Mononuclear cell (primary cell): Measurements from ENCODE around the gene ARL3. TPM values are rescaled to one million over a fixed set of nuclear protein-coding genes. Genes with fewer than 3 reads are reported as not detected.
"Not testable (repeated sequence)": the region's sequence is repeated elsewhere in the genome, so short reads cannot be mapped to it uniquely, and the experiment has no call there.

ENCODE experiments used
- H3K27me3 ChIP-seq: 2 replicates; pipeline ENCODE4 v1.6.0; 2011; ENCODE audit warnings: low read length, control low read depth; ENCODE audit not compliant: insufficient read depth
- H3K4me1 ChIP-seq: 2 replicates; pipeline ENCODE4 v1.5.1; 2011; ENCODE audit warnings: mild to moderate bottlenecking, low read length, control low read depth; ENCODE audit not compliant: insufficient read depth
- H3K4me3 ChIP-seq: 2 replicates; pipeline ENCODE4 v1.5.1; 2011; ENCODE audit warnings: mild to moderate bottlenecking, low read length, moderate library complexity
- H3K9me3 ChIP-seq: 2 replicates; pipeline ENCODE4 v1.5.1; 2011; ENCODE audit warnings: low read depth, mild to moderate bottlenecking, control low read depth, low read length
- total RNA-seq: library from RNA; depleted of rRNA; stranded (reverse); fragments of >200 nt; gene quantifications from one replicate; pipeline ENCODE4 v1.2.3, GENCODE V29; 2012

Gene ARL3
- total RNA-seq, 1 donor = 0.84 TPM

GRCh38 chr10:102675011-102675665 lies 39.1 kb downstream of the ARL3 start:
- Histone ChIP-seq H3K4me1 (peaks cover 74% of the 10 kb centered on the region), H3K9me3 (no peaks in the 10 kb centered on the region), H3K4me3 (no peak overlapping the region)

GRCh38 chr10:102674566-102674965 lies 39.6 kb downstream of the ARL3 start:
- Histone ChIP-seq H3K4me1 (peaks cover 76% of the 10 kb centered on the region), H3K4me3 (peak overlapping the region; percentile 13)

More at GRCh38 chr10:102675011-102675665, 39.1 kb downstream of the ARL3 start:
- no peaks in the 10 kb centered on the region for H3K27me3 ChIP-seq

GRCh38 chr10:102673819-102674511 lies 40.2 kb downstream of the ARL3 start:
- Histone ChIP-seq H3K9me3 (no peaks in the 10 kb centered on the region), H3K4me3 (peak overlapping the region; percentile 13), H3K4me1 (peaks cover 75% of the 10 kb centered on the region), H3K27me3 (no peaks in the 10 kb centered on the region)

More at GRCh38 chr10:102674566-102674965, 39.6 kb downstream of the ARL3 start:
- Histone ChIP-seq H3K27me3 (no peaks in the 10 kb centered on the region), H3K9me3 (no peaks in the 10 kb centered on the region)

GRCh38 chr10:102673236-102673818 lies 40.9 kb downstream of the ARL3 start:
- Histone ChIP-seq H3K4me3 (no peak overlapping the region), H3K4me1 (peaks cover 69% of the 10 kb centered on the region)

GRCh38 chr10:102670871-102671434 lies 43.2 kb downstream of the ARL3 start:
- Histone ChIP-seq H3K9me3 (no peaks in the 10 kb centered on the region), H3K4me1 (peaks cover 49% of the 10 kb centered on the region), H3K4me3 (no peak overlapping the region), H3K27me3 (no peaks in the 10 kb centered on the region)

More at GRCh38 chr10:102673236-102673818, 40.9 kb downstream of the ARL3 start:
- no peaks in the 10 kb centered on the region for H3K27me3 ChIP-seq
- H3K9me3 ChIP-seq = no peaks in the 10 kb centered on the region

- Histone ChIP-seq H3K4me3 (no peak overlapping the region), H3K4me1 (peaks cover 41% of the 10 kb centered on the region)
Observed at GRCh38 chr10:102670065-102670670, 44.0 kb downstream of the ARL3 start.

GRCh38 chr10:102669206-102670064 lies 44.8 kb downstream of the ARL3 start:
- Histone ChIP-seq H3K4me1 (peaks cover 34% of the 10 kb centered on the region), H3K9me3 (no peaks in the 10 kb centered on the region), H3K4me3 (no peak overlapping the region), H3K27me3 (no peaks in the 10 kb centered on the region)

More at GRCh38 chr10:102670065-102670670, 44.0 kb downstream of the ARL3 start:
- Histone ChIP-seq H3K27me3 (no peaks in the 10 kb centered on the region), H3K9me3 (no peaks in the 10 kb centered on the region)

- Histone ChIP-seq H3K9me3 (no peaks in the 10 kb centered on the region), H3K27me3 (no peaks in the 10 kb centered on the region), H3K4me1 (peaks cover 25% of the 10 kb centered on the region), H3K4me3 (no peak overlapping the region)
Observed at GRCh38 chr10:102668326-102669107, 45.7 kb downstream of the ARL3 start.

GRCh38 chr10:102667411-102667810 lies 46.8 kb downstream of the ARL3 start:
- H3K9me3 ChIP-seq, H3K27me3 ChIP-seq, H3K4me3 ChIP-seq: not testable (repeated sequence)
- H3K4me1 ChIP-seq = peaks cover 14% of the 10 kb centered on the region

GRCh38 chr10:102665904-102666509 lies 48.2 kb downstream of the ARL3 start:
- H3K9me3 ChIP-seq = no peaks in the 10 kb centered on the region
- no peaks in the 10 kb centered on the region for H3K27me3 ChIP-seq
- H3K4me1 ChIP-seq = peaks cover 17% of the 10 kb centered on the region
- H3K4me3 ChIP-seq = no peak overlapping the region

GRCh38 chr10:102661658-102662028 lies 52.6 kb downstream of the ARL3 start:
- Histone ChIP-seq H3K4me3 (no peak overlapping the region), H3K4me1 (peaks cover 43% of the 10 kb centered on the region)

GRCh38 chr10:102660888-102661657 lies 53.1 kb downstream of the ARL3 start:
- H3K4me1 ChIP-seq = peaks cover 43% of the 10 kb centered on the region
- no peak overlapping the region for H3K4me3 ChIP-seq

More at GRCh38 chr10:102661658-102662028, 52.6 kb downstream of the ARL3 start:
- Histone ChIP-seq H3K9me3 (no peaks in the 10 kb centered on the region), H3K27me3 (no peaks in the 10 kb centered on the region)

GRCh38 chr10:102658802-102659201 lies 55.4 kb downstream of the ARL3 start:
- Histone ChIP-seq H3K4me1 (peaks cover 50% of the 10 kb centered on the region), H3K27me3 (no peaks in the 10 kb centered on the region), H3K4me3 (no peak overlapping the region), H3K9me3 (no peaks in the 10 kb centered on the region)

More at GRCh38 chr10:102660888-102661657, 53.1 kb downstream of the ARL3 start:
- no peaks in the 10 kb centered on the region for H3K9me3 ChIP-seq
- no peaks in the 10 kb centered on the region for H3K27me3 ChIP-seq
